GM18520 (cell line): ENCODE measurements around the gene SCNN1G.
"Not testable (repeated sequence)": the region's sequence is repeated elsewhere in the genome, so short reads cannot be mapped to it uniquely, and the experiment has no call there.

Experiments used
- ATAC-seq: cut with Tn5 transposase; IDR thresholded peaks from one replicate; pipeline ENCODE4 v1.9.1; 2021; ENCODE audit not compliant: unreplicated experiment

The SCNN1G gene

GRCh38 chr16:23248261-23249194 lies 66.0 kb downstream of the SCNN1G start:
- ATAC-seq: no peak

- no peak for ATAC-seq
Observed at GRCh38 chr16:23249830-23250229, 67.3 kb downstream of the SCNN1G start.

DNA sequence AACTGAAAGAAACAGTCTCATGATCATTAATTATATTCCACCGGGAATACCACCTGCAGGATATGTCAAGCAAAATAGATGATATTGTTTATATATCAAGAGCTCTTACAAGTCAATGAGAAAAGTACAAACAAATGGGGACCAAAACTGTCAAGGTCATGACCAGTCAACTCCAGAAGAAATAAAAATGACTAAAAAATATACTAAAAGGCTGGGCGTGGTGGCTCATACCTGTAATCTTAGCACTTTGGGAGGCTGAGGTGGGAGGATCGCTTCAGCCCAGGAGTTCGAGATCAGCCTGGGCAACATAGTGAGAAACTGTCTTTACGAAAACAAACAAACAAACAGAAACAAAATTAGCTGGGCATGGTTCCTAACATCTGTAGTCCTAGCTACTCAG lies 69.8 kb downstream of the SCNN1G start:
- ATAC-seq: no peak

- ATAC-seq: not testable (repeated sequence)
Observed at GRCh38 chr16:23253650-23254049, 71.1 kb downstream of the SCNN1G start.

DNA sequence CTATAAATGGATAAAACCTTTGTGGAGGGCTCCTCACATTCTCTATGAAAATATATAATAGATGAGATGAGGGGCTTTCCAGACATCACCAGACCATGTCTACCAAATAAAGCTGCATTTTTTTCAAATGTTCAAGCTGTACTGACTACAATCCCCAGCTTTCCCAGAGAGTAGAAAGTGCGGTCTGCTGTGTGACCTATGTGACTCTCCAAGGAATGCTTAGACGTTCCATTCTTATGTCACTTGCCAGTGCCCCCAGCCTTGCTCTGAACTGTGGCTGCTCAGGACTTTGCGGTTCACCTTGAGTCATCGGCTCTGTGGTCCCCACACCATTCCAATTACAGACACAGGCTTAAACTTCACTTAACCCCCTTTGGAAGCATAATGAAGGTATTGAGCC lies 71.8 kb downstream of the SCNN1G start:
- ATAC-seq: no peak

DNA sequence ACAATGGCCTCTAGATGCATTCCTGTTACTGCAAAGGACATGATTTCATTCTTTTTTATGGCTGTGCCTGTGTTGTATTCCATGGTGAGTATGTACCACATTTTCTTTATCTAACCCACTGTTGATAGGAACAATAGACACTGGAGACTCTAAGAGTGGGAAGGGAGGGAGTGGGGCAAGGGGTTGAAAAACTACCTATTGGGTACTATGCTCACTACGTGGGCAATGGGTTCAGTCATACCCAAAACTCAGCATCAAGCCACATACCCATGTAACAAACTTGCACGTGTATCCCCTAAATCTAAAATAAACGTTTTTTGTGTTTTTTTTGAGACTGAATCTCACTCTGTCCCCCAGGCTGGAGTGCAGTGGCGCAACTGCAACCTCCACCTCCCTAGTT lies 72.5 kb downstream of the SCNN1G start:
- ATAC-seq: no peak

GRCh38 chr16:23256440-23256839 lies 73.9 kb downstream of the SCNN1G start:
- no peak for ATAC-seq

- ATAC-seq: no peak
Observed at GRCh38 chr16:23257682-23258081, 75.1 kb downstream of the SCNN1G start.

- no peak for ATAC-seq
Observed at GRCh38 chr16:23258919-23259237, 76.3 kb downstream of the SCNN1G start.
